ENCODE results near the gene TNK2.
A peak's percentile ranks its signal among the peaks of the same experiment; 100 is the strongest.
"Not testable (repeated sequence)": the region's sequence is repeated elsewhere in the genome, so short reads cannot be mapped to it uniquely, and the experiment has no call there.

The TNK2 gene

DNA sequence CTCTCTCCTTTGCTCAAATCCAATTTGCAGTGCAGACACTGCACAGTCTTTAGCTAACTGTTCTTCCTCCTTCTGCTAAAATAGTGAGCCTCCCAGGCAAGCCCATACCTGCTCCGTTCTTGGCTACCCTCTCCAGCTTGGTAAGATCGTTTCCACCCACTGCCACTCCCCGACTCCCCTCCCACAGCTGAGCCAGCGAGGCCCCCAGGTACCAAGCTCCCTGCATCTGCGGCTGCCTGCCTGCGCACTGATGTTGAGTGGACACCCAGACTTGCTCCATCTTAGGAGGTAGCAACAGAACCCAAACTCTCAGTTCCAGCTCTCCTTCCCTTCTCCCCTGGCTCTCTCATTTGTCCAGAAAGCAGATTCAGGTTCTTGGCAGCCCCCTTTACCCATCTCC lies 7.9 kb upstream of the TNK2 start:
- DNase-seq = no peak

DNA sequence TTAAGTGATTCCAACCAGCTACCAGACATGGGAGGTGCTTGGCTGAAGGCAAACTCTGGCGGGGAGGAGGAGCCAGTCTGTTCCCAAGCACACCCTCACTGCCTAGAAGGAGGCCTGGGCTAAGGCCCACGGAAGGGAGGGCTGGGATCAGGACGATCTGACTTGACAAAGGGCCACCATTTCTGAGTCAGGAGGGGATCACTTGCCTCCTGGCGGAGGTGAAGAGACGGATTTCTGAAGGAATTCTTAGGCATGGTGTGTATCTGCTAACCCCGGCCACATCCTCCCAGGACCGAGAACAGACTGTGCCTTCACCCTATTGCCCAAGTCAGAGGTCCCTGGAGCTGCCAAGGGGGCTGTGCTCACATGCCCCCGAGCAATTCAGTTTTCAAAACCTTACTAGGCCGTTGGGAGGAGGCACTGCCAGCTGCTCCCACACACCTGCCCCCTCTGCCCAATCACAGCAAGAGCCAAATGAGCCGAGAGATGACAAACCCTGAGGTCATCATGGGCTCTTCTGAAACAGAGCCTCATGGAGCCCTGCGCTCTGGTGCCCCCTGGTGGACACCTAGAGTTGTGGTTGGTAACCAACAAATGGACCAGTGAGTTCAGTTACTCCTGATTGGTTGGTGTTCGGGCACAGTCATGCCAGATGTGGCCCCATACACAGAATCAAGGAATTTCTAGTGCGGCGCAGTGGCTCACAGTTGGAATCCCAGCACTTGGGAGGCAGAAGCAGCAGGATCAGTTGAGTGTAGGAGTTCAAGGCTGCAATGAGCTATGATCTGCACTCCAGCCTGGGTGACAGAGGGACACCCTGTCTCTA lies 6.5 kb upstream of the TNK2 start:
- no peak for DNase-seq

DNA sequence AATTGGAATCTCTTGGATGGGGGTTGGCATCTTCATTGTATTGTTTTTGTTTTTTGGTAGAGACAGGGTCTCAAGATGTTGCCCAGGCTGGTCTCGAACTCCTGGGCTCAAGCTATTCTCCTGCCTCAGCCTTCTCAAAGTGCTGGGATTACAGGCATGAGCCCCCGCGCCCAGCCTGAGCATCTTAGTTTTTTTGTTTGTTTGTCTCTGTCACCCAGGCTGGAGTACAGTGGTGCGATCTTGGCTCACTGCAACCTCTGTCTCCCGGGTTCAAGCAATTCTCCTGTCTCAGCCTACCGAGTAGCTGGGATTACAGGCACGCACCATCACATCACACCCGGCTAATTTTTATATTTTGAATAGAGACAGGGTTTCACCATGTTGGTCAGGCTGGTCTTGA lies 5.8 kb upstream of the TNK2 start:
- not testable (repeated sequence) for DNase-seq

DNA sequence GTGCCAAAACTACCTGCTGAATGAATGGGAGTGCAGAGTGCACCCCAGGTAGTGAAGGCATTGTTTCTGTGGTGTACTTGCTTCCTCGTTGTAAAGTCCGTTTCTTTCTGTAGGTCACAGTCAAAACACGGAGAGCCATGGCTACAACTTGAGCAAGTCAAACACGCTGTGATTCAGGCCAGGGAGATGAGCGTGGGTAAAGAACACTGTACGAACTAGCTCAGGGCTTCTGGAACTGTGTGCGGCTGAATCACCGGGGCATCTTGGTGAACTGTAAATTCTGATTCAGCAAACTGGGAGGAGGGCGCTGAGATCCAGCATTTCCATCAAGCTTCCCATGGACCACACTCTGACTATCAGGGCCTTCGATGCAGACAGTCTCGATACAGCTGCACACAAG lies 5.0 kb upstream of the TNK2 start:
- no peak for DNase-seq

DNA sequence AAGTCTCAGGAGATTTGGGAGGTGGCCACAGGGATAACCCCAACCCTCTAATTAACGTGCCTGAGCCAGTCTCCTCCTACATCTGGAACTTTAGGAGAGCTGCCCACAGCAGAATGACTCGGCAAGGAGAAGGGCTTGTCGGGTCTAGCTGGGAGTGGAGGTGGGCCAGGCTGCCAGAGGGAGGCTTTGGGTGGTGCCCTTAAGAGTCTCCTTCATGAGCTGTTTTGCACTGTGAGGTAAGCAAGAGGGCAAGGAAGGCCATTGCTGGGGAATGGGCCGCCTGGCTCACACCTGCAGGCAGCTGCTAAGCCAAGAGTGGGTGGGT lies 3.6 kb upstream of the TNK2 start:
- no peak for DNase-seq

DNA sequence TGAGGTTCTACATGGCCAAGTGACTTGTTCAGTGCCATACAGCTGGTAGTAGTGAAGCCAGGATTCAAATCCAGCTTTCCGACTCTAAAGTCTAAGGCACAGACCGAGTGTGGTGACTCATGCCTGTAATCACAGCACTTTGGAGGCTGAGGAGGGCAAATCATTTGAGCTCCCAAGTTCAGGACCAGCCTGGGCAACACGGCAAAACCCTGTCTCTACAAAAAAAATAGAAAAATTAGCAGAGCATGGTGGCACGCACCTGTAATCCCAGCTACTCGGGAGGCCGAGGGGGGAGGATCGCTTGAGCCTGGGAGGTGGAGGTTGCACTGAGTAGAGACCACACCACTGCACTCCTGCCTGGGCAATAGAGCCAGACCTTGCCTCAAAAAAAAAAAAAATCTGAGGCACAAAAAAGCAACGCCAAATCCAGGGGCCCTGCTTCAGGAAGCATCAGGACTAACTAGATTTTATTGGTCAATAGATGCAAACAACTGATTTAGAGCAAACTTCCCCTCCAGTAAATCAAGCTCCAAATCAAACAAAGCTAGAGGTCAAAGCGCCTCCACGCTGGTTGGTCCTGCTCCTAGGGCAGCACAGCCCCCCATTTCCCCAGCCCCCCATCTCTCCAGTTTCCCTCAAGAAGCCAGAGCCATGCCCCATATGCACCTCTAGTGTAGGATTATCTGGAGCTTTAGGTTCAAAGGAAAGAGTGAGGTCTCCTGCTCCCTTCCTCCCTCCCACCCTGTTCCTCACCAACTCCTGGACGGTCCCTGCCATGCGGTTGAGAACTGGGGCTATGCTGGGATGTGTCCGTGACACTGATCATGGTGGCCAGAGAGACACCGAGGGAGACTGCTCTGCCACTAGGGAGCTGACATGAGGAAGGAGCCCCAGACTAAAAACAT lies 2.9 kb upstream of the TNK2 start:
- no peak for DNase-seq

DNA sequence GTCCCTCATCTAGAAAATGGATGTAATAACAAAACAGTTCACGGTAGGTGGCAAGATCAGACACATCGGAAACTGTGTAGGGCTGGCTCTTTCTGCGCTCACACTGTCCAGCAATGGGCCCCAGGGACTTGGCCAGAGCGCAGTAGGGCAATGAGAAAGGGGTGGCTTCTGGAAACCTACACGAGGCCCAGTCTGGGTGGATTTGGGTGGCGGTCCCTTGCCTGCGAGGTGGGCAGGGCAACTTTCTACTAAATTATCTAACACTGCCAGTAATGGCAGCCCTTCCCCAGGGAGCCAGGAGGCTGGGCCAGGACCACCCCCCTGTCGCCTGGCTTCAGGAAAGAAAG lies 2.1 kb upstream of the TNK2 start:
- DNase-seq = no peak

DNA sequence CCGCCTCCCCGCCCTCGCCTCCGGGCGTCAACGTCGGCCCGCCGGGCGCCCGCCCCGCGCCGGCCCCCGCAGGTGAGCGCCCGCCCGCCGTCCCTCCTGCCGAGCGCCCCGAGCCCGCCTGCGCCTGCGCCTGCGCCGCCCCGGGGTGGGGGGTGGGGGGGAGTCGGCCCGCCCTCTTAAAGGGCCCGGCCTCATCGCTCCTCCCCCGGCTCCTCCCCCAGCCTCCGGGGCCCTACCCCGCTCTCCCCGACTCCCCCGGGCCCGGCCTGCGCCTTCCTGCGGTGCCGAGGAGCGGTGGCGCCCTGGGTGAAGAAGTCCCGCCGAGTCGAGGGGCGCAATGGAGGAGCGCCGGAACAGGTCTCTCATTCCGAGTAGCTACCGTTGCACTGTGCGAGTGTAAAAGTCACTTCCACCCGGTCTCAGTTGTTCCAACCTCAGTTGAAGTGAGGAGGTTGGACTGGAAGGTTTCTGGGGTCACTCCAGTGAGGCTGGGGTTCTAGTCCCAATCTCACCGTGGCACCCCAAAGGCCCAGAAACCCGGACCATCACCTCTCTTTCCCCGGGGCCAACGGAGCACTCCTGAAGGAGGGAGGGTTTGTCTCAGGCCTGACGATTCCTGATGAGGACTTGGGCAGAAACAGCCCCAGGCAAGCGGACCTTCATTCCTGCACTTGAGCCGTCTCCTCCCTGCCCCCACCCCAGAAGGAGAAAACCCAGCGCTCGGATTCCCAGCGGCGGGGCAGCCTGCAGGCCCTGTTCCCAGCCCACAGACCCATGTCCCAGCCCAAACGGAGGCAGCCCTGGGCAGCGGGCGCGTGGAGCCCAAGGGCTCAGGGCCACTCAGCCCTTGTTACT lies 1.5 kb upstream of the TNK2 start:
- peak; percentile 42 for DNase-seq

DNA sequence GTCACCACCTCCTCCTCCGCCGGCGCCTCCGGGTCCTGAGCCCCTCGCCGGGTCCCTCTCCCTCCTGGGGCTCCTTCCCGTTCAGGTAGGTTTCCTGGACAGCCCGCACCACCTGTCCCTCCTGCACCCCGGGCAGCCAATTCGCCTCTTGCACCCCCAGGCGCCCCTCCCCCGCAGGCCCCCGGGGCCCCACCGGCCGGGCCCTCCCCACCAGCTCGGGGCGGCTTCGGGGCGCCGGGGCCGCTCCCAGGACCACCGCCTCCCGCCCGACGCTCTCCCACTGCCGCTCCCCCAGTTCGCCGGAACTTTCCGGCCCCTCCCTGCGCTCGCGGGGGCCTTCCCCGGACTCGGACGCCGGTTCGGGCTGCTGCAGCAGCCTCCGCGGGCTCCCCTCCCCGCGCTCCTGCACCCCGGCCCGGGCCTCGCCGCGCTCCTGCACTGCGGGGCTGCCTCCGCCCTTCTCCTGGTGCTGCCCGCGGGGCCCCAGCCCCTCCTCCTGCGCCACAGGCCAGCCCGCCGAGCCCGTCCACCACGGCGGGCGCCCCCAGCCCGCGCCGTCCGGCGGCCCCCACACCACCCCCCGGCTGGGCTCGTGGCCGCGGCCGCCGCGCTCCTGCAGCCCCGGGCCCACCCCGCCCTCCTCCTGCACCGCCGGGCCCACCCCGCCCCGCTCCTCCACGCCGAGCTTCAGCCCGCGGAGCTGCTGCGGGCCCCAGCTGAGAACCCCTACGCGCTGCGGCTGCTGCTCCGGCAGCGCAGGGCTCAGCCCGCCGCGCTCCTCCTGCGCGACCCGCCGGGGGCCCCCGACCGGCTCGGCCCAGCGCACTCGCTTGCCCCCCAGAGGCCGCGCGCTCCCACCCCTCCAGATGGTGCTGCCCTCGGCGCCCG lies 587 bp upstream of the TNK2 start:
- DNase-seq = no peak

DNA sequence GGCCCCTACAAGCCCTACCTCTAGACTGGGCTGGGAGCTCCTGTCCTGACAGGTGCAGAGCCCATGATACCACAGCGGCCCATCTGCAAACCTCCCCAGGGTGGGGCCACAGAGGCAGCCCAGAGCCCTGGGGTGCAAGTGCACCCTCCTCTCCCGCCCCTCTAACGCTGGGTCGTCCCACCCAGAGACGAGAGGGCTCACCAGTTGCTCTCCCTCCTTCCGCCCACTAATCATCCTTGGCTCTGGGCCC lies 742 bp downstream of the TNK2 start:
- no peak for DNase-seq

DNA sequence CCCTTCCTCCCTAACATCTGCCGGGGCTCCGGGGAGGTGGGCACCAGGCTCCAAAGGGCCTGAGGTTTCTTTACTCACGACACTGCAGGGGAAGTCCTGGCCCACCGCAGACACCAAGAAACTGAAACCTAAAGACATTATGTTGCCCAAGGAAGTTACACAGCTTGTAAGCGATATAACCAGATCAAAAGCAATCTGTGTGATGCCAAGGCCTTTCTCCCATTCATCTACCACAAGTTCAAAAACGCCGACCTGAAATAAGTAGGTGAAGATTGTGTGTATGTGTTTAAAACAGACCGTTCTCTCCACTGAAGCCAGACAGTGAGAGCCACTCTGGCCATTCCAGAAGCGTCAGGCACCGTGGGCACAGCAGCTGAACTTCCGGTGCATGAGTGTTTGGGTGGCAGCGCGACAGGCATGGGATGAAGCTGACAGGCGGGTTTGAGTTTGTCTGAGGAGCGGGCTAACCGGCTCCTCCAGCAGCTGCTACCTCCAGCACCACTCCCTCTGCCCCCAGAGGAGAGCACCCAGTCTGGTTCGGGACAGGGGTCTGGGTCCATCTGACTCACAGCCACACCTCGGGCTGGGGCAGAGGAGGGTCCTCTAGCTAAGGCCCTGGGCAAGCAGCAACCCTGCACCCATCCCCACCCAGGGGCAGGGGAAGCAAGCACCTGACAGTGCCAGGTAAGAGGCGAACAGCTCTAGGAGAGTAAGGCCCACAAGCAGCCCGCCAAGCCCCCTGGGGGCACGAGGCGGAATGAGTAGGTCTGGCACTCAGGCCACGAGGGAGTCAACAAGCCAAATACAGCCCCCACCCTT lies 1.3 kb downstream of the TNK2 start:
- DNase-seq = no peak

DNA sequence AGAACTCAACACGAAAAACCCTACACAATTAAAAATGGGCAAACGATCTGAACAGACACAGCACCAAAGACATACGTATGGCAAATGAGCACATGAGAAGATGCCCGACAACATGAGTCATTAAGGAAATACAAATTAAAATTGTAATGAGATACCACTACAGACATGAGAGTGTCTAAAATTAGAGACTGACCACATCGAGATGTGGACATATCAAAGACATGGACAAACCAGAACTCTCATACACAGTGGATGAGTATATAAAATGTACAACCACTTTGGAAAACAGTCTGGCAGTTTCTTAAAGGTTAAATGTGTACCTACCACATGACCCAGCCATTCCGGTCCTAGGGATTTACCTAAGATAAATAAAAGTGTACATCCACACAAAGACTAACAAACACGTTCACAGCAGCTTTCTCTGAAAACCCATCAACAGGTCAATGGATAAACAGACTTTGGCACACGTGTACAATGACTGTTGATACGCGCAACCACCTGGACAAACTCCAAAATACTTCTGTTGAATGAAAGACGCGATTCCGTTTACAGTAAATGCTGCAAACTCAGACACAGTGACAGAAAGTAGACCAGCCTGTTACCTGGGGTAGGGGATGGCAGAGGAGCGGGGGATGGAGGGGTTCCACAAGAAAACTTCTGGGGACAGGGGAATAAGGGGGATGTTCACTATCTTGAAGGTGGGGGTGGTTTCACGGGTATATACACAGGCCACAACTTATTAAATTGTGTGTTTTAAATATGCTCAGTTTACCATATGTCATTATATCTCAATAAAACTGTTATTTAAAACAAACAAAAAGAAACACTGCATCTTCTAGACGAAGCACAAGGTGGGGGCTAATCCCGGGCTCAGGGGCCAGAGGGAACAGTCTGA lies 2.1 kb downstream of the TNK2 start:
- no peak for DNase-seq

DNA sequence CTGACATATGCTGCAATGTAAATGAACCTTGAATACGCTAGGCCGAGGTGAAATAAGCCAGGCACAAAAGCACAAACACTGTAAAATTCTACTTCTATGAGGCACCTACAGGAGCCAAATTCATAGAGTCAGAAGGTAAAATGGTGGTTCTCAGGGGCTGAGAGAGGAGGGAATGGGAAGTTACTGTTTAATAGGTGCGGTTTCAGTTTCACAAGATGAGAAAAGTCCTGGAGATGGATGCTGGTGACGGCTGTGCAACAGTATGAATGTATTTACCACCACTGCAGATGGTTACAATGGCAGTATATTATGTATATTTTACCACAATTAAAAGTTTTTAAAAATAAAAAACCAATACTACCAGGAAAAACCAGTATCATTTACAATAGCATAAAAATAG lies 4.0 kb downstream of the TNK2 start:
- no peak for DNase-seq

DNA sequence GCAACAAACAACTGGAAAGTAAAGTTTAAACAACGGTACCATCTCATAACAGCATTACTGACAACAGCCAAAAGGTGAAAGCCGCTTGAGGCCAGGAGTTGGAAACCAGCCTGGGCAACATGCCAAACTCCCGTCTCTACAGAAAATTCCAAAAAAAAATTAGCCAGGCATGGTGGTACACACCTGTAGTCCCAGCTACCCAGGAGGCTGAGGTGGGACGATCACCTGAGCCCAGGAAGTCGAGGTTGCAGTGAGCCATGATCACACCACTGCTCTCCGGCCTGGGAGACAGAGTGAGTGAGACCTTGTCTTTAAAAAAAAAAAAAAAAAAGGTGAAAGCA lies 4.4 kb downstream of the TNK2 start:
- DNase-seq = no peak

DNA sequence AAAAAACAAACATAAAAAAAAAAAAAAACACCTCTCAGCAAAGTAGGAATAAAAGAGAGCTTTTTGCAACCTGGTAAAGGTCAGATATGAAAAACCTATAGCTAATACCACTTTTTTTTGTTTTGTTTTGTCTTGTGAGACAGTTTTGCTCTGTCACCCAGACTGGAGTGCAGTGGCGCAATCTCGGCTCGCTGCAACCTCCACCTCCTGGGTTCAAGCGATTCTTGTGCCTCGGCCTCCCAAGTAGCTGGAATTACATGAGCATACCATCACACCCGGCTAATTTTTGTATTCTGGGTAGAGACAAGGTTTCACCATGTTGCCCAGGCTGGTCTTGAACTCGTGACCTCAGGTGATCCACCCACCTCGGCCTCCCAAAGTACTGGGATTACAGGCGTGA lies 5.7 kb downstream of the TNK2 start:
- DNase-seq = not testable (repeated sequence)

DNA sequence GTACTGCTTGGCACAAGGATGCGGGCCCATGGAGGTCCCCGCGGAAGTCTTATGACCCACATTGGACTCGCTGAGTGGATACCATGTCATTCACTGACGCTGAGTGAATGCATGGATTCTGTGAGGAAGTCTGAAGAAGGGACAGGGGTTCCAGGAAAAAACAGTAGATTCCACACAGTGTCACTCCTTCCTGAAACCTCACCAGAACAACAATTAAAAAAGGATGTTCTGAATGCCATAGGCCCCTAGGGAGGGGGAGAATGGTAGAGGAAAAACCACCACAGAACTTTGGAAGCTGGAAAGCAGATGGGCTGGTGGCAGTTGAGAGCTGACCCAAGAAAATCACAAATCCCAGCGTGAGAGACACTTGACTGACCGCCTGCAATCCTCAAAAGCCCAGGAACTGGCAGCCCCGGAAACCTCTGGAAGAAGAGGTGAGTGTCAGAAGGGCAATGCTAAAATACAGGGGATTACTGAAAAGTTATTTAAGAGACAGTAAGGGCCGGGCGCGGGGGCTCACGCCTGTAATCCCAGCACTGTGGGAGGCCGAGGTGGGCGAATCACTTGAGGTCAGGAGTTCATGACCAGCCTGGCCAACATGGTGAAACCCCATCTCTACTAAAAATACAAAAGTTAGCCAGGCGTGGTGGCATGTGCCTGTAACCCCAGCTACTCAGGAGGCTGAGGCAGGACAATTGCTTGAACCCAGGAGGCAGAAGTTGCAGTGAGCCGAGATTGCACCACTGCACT lies 6.3 kb downstream of the TNK2 start:
- DNase-seq = not testable (repeated sequence)

DNA sequence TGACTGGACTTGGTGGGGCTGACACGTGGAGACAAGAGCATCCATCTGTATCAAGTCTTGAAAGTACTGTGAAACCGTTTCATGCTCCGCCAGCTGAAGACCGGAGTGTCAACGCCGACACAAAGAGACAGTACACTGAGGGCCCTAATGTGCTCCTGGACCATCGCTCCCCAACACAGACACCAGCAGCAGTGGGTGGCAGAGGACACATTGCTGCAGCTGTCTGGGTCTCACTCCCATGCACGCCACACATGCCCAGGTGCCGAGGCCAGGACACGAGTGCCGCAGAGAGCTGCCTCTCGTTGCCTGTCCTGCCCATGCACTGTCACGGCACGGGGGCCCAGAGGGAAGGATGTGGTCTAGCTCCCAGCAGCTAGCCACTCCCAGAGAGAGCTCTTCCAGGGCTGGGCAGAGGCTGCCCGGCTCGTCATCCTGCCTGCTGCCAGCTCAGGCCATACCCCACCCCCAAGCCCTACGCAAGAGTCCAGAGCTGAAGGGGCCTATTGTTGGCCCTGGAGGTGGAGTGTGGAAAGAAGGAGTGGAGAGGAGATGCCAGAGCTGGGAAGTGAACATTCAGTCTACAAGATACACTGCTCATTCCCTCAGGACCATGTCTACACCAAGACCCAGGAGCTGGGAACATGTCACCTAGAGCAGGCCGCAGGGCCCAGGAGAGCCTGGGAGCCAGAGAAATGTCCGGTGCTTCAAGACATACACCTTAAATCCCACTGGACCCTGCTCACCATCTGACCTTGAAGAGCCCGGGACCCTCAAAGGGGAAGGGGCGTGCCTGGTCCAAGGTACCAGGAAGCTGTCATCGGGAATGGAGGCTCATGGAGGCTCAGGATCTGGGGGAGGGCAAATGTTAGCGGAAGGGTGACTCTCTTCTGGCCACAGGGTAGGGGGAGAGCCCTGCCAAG lies 7.7 kb downstream of the TNK2 start:
- no peak for DNase-seq

DNA sequence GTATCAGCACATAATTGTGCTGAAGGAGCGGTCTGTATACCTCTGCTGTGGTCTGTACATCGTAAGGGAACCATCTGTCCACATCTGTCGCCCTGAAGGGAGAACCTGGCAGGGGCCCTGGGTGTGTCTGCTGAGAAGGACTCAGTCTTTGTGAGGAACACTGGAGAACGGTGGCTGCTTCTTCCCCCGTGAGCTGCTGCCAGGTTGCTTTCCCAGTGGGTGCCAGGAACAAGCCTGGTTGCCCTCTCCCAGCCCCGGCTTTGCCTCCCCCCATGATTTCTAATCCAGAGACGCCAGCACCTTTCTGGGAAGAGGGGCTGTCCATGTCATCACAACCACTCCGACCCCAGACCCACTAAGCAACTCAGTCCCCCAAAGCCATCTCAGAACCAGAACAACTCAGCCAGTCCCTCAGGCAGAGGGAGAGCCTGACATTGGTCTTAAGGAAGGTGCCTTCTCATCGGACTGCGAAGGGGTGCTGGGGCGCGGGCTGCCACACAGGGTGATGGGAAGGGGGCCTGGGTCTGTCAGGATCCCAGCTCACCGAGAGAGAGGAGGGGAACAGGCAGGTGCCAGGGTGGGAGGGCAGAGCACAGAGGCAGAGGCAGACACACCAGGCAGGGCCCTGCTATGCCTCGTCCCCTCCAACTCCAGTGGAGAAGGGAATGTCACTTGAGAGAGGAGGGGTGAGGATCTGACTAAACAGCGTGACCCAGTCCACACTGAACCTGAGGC lies 8.5 kb downstream of the TNK2 start:
- no peak for DNase-seq
